AG04449 (cell line): ENCODE data around the gene SEC14L6.
"Not testable (repeated sequence)": the region's sequence is repeated elsewhere in the genome, so short reads cannot be mapped to it uniquely, and the experiment has no call there.

Source experiments
- CTCF ChIA-PET: fragments of 350-600 bp; formaldehyde crosslinking; extraction: SDS; loops from one replicate; lab custom pipeline; 2021; ENCODE audit warnings: antibody characterized with exemption; lab: Yijun Ruan, JAX
- POLR2A ChIA-PET: fragments of 400-600, 350-600 bp; formaldehyde crosslinking; extraction: SDS; loops from one replicate; lab custom pipeline; 2020; ENCODE audit warnings: antibody characterized with exemption, inconsistent platforms; lab: Yijun Ruan, JAX
- DNase-seq: peaks from one replicate; pipeline ENCODE4 v3.0.0-alpha.2; 2010; ENCODE audit warnings: low read depth, low spot score
- H3K4me3 ChIP-seq: 2 replicates; pipeline ENCODE4 v1.5.1; 2011; ENCODE audit warnings: low read depth, mild to moderate bottlenecking, control low read depth, low read length
- TF ChIP-seq, protein P1 (sequence below): IDR thresholded peaks from one replicate; pipeline ENCODE4 v1.5.1; 2011; ENCODE audit warnings: mild to moderate bottlenecking, moderate library complexity, low read length, control low read depth, inconsistent platforms; ENCODE audit not compliant: insufficient read depth; ENCODE audit errors: missing control alignments

The SEC14L6 gene

GRCh38 chr22:30569674-30570202 lies 23.2 kb upstream of the SEC14L6 start:
- ChIA-PET POLR2A (no interaction called here), CTCF (no interaction called here)
- DNase-seq = no peak
- no peak overlapping the region for H3K4me3 ChIP-seq
- TF ChIP-seq, protein P1, sequence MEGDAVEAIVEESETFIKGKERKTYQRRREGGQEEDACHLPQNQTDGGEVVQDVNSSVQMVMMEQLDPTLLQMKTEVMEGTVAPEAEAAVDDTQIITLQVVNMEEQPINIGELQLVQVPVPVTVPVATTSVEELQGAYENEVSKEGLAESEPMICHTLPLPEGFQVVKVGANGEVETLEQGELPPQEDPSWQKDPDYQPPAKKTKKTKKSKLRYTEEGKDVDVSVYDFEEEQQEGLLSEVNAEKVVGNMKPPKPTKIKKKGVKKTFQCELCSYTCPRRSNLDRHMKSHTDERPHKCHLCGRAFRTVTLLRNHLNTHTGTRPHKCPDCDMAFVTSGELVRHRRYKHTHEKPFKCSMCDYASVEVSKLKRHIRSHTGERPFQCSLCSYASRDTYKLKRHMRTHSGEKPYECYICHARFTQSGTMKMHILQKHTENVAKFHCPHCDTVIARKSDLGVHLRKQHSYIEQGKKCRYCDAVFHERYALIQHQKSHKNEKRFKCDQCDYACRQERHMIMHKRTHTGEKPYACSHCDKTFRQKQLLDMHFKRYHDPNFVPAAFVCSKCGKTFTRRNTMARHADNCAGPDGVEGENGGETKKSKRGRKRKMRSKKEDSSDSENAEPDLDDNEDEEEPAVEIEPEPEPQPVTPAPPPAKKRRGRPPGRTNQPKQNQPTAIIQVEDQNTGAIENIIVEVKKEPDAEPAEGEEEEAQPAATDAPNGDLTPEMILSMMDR = no peak

- no peak overlapping the region for H3K4me3 ChIP-seq
- POLR2A ChIA-PET = no interaction called here
- TF ChIP-seq, protein P1 = no peak
- DNase-seq = no peak
- CTCF ChIA-PET = no interaction called here
These were observed 21.7 kb upstream of the SEC14L6 start for GRCh38 chr22:30568137-30568805.

- POLR2A ChIA-PET, CTCF ChIA-PET, DNase-seq, H3K4me3 ChIP-seq: not testable (repeated sequence)
These were observed 20.7 kb upstream of the SEC14L6 start for GRCh38 chr22:30567277-30567676.

- TF ChIP-seq, protein P1 = no peak
- CTCF ChIA-PET = no interaction called here
- POLR2A ChIA-PET = no interaction called here
- DNase-seq = no peak
- no peak overlapping the region for H3K4me3 ChIP-seq
These were observed 19.6 kb upstream of the SEC14L6 start for GRCh38 chr22:30566125-30566524.

DNA sequence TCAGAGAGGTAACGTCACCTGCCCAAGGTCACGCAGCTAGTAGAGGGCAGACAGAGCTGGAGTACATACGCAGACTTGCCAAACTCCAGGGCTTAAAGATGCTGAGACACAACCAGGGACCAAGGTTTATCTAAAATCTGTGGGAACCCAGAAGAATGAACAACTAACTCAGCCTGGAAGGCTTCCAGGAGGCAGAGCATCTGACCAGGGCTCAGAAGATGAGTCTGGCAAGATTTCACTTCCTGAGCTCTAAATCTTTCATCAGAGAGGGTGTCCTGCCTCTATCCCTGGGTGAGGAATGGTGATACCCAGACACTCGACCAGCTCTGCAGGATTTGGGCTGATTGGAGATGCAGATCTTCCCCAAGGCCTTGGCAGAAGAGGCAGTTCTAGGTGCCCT lies 18.8 kb upstream of the SEC14L6 start:
- ChIA-PET CTCF (no interaction called here), POLR2A (no interaction called here)
- H3K4me3 ChIP-seq = no peak overlapping the region
- DNase-seq = no peak
- TF ChIP-seq, protein P1 = no peak

DNA sequence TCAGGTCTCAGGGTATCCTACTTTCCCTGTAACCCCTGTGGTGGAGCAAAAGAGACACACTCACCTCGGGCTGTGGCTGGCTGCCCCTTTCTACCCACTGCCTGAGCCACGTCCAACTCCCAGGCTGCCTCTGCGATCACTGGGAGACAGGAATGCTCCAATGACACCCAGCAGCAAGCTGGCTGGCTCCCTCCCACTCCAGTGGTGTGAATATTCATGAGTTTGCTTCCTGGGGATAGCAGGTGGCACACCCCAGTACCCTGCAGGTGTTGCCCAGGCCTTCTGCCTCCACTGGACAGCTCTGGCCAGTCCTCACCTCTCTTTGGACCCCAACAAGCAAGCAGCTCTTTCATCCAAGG lies 18.2 kb upstream of the SEC14L6 start:
- CTCF ChIA-PET = no interaction called here
- TF ChIP-seq, protein P1 = no peak
- H3K4me3 ChIP-seq = no peak overlapping the region
- POLR2A ChIA-PET = no interaction called here
- no peak for DNase-seq
